NCI-H187 treated with DMSO at 0.1 percent for 48 hours (cell line): ENCODE data around the gene AMH.

Experiments used
- DNase-seq: peaks from one replicate; lab custom pipeline; 2025; lab: John Stamatoyannopoulos, UW

AMH gene

DNA sequence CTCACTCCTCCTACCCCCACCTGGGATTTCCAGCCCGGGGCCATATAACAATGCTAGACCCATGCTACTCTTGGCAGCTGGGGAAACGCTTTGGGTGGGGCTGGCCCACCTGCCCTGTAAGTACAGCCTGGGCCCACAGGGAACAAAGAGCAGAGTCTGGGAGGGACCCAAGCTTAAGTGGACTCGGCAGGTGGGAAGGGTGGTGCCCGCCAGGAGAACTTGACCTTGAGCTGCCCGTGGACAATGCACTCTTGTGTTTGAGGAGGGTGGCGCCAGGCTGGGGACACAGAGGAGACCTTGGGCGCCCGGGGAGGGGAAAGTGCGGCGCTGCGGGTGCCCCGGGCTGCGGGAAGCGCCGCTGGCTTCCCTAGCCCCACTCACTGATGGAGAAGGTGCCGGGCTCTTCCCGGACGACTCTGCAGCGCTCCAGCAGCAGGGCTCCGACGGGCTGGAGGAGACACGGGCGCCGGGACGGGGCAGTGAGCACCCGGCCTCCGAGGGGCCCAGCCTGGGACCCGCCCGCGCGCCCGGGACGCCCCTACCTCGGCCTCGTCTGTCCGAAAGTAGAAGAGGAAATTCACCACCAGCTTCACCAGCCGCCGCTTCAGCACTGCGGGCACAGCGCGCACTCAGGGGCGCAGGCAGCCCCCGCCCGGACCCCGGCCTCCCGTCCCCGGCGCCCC lies 13.6 kb upstream of the AMH start:
- peak; percentile 80 for DNase-seq

DNA sequence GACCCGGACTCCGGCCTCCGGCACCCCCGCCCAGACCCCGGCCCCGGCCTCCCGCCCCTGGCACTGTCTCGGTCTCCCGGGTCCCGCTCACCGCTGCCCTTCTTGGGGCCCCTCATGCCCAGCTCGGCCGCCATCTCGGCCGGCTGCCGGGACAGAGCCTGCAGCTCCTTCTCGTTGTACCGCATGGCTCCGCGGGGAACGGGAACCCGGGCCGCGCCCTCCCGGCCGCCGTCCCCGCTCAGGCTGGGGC lies 13.1 kb upstream of the AMH start:
- no peak for DNase-seq

GRCh38 chr19:2236314-2237050 lies 12.6 kb upstream of the AMH start, which contains the start of the genes PLEKHJ1 and SF3A2:
PLEKHJ1 (minus strand) TSS chr19:2236329; CDS start chr19:2236248, 81 bp downstream.
SF3A2 (plus strand) TSS chr19:2236824; CDS start chr19:2243419, 6,595 bp downstream.
- DNase-seq, result peak; percentile 88

- no peak for DNase-seq
Observed at GRCh38 chr19:2237051-2237868, 11.9 kb upstream of the AMH start.

DNA sequence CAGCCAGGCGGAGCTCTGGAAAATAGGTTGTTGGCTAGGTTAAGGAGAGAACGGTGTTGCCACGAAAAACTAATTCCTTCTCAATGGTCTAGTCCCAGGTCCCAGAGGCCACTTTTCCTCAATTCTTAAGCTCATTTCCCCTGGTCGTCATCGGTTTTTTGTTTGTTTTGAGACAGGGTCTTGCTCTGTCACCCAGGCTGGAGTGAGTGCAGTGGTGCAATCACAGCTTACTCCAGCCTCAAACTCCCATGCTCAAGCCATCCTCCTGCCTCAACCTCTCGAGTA lies 11.3 kb upstream of the AMH start:
- no peak for DNase-seq

DNA sequence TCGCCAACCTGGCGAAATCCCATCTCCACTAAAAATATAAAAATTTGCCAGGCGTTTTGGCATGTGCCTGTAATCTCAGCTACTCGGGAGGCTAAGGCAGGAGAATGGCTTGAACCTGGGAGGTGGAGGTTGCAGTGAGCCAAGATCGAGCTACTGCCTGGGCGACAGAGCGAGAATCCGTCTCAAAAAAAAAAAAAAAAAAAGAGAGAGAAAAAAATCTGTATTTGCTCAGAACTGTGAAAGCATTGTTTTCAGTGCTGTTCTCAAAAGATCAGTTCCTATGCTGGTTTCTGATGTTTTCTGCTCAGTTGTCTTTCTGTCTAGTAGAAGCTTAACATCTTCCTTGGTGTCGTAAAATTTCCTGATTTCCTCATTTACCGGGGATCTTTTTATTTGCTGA lies 9.9 kb upstream of the AMH start:
- DNase-seq, result no peak

GRCh38 chr19:2239771-2240770 lies 9.1 kb upstream of the AMH start:
- DNase-seq, result no peak

DNA sequence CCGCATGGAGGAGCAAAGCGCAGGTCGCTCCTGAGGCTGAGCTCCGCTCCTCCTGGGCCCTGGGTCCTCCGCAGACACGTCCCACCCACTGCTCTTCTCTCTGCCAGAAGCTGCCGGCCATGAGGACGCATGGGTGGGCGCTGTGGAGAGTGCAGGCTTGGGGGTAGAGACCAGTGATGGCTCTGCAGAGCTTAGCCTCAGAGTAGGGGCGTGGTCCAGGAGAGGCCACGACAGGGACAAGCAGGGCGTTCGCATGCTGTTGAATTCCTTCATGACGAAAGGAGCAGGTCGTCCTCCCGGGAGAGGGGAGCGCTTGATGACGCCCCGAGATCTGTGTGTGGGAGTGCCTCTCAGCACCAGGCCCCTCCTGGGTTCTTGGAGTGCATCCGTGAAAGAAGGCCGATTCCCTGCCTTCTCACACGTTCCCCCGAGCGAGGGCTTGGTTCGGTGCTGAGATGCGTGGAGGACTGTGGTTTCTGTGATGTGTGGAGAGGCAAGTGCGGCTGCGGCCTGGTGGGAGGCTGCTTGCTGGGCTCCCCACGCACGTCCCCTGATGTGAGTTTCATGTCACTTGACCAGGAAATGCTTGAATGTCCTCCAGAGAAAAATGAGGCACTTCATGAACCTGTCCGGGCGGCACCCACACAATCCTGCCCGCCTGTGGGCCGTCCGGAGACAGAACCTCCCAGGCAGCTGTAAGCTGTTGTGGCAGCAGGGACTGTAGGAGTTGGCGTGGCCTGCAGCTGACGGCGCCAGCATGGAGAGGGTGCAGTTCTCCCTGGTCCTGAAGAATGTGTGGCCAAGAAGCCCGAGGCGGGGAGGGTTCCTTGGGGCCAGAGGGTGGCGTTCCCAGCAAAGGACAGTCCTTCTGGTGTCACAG lies 8.0 kb upstream of the AMH start:
- DNase-seq, result no peak

GRCh38 chr19:2242092-2242537 lies 7.0 kb upstream of the AMH start:
- DNase-seq, result no peak

GRCh38 chr19:2242816-2243215 lies 6.3 kb upstream of the AMH start:
- no peak for DNase-seq

DNA sequence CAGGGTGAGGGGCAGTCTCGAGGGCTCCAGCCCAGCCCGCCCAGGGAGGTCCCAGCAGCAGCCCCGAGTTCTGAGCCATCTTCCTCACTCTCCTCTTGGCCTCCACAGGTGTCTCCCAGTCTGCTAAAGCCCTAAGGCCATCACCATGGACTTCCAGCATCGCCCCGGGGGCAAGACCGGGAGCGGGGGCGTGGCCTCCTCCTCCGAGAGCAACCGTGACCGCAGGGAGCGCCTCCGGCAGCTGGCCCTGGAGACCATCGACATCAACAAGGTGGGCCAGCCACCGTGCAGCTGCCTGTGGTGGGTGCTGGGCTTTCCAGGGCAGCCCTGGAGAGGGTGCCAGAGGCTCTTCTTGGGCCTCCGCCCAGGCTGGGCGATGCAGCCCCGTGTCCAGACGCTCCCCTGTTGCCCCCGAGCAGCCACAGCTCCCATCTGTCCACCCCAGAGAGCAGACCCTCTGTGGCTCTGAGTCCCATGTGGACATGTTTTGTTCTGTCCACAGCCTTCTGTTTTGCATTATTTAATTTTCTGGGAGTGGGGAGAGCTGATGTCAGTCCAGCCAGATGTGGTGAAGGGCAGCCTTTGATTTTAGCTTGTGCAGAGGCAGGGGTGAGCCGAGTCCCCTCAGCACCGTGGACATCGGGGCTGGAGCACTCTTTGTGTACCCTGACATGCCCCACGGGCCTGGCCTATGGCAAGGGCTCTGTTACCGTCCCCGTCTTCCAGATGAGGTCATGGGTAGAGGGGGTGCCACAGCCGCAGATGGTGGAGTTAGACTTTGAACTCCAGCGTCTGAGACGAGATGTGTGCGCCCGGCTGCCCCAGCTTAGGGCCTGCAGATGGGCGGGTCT lies 5.6 kb upstream of the AMH start:
- no peak for DNase-seq

DNA sequence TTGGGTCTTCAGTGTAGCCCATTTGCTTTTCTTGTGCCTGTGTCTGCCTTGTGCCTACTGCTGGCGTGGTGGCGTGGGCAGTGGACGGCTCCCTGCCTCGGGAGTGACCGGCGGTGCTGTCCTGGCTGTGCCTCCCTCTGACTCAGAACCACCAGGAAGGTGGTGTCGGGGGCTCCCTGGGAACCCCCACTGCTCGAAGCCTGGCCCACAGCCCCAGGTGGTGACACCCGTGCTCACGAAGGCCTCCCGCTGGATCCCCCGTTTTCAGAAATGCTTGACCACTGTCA lies 5.1 kb upstream of the AMH start:
- no peak for DNase-seq

- no peak for DNase-seq
Observed at GRCh38 chr19:2244486-2244885, 4.6 kb upstream of the AMH start.

- DNase-seq, result no peak
Observed at GRCh38 chr19:2245273-2245672, 3.9 kb upstream of the AMH start.

- no peak for DNase-seq
Observed at GRCh38 chr19:2246014-2246620, 3.0 kb upstream of the AMH start.

- no peak for DNase-seq
Observed at GRCh38 chr19:2246801-2247361, 2.2 kb upstream of the AMH start.

DNA sequence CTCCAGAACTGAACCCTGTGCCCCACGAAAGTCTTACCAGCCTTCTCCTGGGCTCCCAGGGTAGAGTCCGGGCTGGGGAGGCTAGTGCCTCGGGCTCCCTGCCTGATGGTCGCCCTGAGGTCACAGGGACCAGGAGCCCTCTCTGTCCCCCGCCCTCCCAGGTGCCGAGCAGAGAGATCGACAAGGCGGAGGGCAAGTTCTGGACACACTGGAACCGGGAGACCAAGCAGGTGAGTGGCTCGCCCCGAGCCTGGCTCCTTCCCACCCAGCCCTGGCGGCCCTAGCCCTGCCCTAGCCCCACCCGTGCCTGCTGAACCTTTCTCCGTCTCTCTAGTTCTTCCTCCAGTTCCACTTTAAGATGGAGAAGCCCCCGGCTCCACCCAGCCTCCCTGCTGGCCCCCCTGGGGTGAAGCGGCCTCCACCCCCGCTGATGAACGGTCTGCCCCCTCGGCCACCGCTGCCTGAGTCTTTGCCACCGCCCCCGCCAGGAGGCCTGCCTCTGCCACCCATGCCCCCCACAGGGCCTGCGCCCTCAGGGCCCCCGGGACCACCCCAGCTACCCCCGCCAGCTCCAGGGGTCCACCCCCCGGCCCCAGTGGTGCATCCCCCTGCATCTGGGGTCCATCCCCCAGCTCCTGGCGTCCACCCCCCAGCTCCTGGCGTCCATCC lies 1.6 kb upstream of the AMH start:
- no peak for DNase-seq

DNA sequence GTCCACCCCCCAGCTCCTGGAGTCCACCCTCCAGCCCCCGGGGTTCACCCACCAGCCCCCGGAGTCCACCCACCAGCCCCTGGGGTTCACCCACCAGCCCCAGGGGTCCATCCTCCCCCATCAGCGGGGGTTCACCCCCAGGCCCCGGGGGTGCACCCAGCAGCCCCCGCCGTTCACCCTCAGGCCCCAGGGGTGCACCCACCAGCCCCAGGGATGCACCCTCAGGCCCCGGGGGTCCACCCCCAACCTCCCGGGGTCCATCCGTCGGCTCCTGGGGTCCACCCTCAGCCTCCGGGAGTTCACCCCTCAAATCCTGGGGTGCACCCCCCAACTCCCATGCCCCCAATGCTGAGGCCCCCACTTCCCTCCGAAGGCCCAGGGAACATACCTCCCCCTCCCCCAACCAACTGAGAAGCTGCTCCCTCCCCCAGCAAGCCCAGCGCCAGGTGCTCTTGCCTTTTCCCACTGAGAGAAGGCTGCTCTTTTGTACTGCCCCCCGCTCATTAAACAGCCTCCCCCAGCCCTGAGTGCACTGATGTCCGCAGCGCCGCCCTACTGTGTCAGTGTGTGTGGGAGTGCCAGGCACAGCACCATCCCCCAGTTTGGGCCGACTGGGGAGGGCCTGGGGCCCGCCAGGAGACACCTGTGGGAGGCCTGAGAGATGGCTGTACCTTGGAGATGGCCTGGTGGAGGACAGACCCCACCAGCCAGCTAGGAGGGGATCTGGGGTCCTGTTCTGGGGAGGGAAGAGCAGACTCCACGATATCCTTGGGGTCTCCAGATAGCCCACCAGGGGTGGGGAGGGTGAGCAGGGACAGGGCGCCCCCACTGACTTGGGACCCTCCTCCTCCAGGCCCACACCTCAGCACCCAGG lies 750 bp upstream of the AMH start:
- DNase-seq, result no peak
